ENCODE data around the gene INSYN2B. TPM values are rescaled to one million over a fixed set of nuclear protein-coding genes. Genes with fewer than 3 reads are reported as not detected.

The INSYN2B gene
- total and polyA plus RNA-seq, 2 experiments from 2014 or later, result not detected

- no peaks in the 10 kb centered on the region for H3K9me2 ChIP-seq (ENCODE audit: insufficient read depth)
- no peak for TF ChIP-seq JUNB (IDR thresholded peaks at IDR 0.05; ENCODE audit: unreplicated experiment)
- TF ChIP-seq ZNF331 (CRISPR knock-in tag; IDR thresholded peaks at IDR 0.05; ENCODE audit: low read depth), result no peak
- TF ChIP-seq STAT1 (IDR thresholded peaks at IDR 0.05; ENCODE audit: unreplicated experiment), result no peak
- TF ChIP-seq CREB1 (CRISPR knock-in tag; IDR thresholded peaks at IDR 0.05; ENCODE audit: low read depth), result no peak
- TF ChIP-seq, protein P1, sequence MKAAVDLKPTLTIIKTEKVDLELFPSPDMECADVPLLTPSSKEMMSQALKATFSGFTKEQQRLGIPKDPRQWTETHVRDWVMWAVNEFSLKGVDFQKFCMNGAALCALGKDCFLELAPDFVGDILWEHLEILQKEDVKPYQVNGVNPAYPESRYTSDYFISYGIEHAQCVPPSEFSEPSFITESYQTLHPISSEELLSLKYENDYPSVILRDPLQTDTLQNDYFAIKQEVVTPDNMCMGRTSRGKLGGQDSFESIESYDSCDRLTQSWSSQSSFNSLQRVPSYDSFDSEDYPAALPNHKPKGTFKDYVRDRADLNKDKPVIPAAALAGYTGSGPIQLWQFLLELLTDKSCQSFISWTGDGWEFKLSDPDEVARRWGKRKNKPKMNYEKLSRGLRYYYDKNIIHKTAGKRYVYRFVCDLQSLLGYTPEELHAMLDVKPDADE (IDR thresholded peaks at IDR 0.05), result no peak
- TF ChIP-seq POLR2AphosphoS5 (IDR thresholded peaks at IDR 0.05; ENCODE audit: low read depth), result no peak
- TF ChIP-seq, protein P2, sequence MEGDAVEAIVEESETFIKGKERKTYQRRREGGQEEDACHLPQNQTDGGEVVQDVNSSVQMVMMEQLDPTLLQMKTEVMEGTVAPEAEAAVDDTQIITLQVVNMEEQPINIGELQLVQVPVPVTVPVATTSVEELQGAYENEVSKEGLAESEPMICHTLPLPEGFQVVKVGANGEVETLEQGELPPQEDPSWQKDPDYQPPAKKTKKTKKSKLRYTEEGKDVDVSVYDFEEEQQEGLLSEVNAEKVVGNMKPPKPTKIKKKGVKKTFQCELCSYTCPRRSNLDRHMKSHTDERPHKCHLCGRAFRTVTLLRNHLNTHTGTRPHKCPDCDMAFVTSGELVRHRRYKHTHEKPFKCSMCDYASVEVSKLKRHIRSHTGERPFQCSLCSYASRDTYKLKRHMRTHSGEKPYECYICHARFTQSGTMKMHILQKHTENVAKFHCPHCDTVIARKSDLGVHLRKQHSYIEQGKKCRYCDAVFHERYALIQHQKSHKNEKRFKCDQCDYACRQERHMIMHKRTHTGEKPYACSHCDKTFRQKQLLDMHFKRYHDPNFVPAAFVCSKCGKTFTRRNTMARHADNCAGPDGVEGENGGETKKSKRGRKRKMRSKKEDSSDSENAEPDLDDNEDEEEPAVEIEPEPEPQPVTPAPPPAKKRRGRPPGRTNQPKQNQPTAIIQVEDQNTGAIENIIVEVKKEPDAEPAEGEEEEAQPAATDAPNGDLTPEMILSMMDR (conservative IDR thresholded peaks at IDR 0.05; ENCODE audit: low read depth in 2 of 2), result no peak
- no peak for TF ChIP-seq ZNF462 (CRISPR knock-in tag; IDR thresholded peaks at IDR 0.05)
- TF ChIP-seq ZNF114 (CRISPR knock-in tag; IDR thresholded peaks at IDR 0.05), result no peak
- TF ChIP-seq NANOG (IDR thresholded peaks at IDR 0.05; ENCODE audit: borderline replicate concordance), result no peak
- TF ChIP-seq EZH2phosphoT487 (IDR thresholded peaks at IDR 0.05; ENCODE audit: unreplicated experiment), result no peak
- TF ChIP-seq EZH2 (IDR thresholded peaks at IDR 0.05; ENCODE audit: low read depth, unreplicated experiment), result no peak
- TF ChIP-seq, protein P3, sequence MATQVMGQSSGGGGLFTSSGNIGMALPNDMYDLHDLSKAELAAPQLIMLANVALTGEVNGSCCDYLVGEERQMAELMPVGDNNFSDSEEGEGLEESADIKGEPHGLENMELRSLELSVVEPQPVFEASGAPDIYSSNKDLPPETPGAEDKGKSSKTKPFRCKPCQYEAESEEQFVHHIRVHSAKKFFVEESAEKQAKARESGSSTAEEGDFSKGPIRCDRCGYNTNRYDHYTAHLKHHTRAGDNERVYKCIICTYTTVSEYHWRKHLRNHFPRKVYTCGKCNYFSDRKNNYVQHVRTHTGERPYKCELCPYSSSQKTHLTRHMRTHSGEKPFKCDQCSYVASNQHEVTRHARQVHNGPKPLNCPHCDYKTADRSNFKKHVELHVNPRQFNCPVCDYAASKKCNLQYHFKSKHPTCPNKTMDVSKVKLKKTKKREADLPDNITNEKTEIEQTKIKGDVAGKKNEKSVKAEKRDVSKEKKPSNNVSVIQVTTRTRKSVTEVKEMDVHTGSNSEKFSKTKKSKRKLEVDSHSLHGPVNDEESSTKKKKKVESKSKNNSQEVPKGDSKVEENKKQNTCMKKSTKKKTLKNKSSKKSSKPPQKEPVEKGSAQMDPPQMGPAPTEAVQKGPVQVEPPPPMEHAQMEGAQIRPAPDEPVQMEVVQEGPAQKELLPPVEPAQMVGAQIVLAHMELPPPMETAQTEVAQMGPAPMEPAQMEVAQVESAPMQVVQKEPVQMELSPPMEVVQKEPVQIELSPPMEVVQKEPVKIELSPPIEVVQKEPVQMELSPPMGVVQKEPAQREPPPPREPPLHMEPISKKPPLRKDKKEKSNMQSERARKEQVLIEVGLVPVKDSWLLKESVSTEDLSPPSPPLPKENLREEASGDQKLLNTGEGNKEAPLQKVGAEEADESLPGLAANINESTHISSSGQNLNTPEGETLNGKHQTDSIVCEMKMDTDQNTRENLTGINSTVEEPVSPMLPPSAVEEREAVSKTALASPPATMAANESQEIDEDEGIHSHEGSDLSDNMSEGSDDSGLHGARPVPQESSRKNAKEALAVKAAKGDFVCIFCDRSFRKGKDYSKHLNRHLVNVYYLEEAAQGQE (IDR thresholded peaks at IDR 0.05; ENCODE audit: unreplicated experiment), result no peak
- no peak overlapping the region for H2AFZ ChIP-seq
- DNase-seq (ENCODE audit: low spot score) (no peak), ATAC-seq (no peak)
- no peaks in the 10 kb centered on the region for H3K36me3 Mint-ChIP-seq (ENCODE audit: low read depth)
- no peak overlapping the region for H3K27ac ChIP-seq (ENCODE audit: low read depth)
- peaks cover 13% of the 10 kb centered on the region; the same call in 2 of the 3 replicates for H3K4me1 Mint-ChIP-seq
- no peaks in the 10 kb centered on the region for H3K36me3 ChIP-seq (ENCODE audit: insufficient read depth)
- H3K79me2 ChIP-seq (replicated peaks; ENCODE audit: insufficient read depth), result no peaks in the 10 kb centered on the region
- H3K4me1 ChIP-seq (ENCODE audit: insufficient read depth), result no peaks in the 10 kb centered on the region
- H3F3A ChIP-seq (replicated peaks; ENCODE audit: low read depth), result no peaks in the 10 kb centered on the region
- H3K27me3 ChIP-seq (ENCODE audit: insufficient read depth), result no peaks in the 10 kb centered on the region
- no peaks in the 10 kb centered on the region for H4K20me1 ChIP-seq (replicated peaks; ENCODE audit: insufficient read depth)
- no peak overlapping the region for H3K4me3 ChIP-seq
- H3K9me3 Mint-ChIP-seq, result no peaks in the 10 kb centered on the region
- H3K4me3 Mint-ChIP-seq, result no peak overlapping the region
- H3K27me3 Mint-ChIP-seq (ENCODE audit: insufficient read depth, low read depth, poor library complexity), result no peaks in the 10 kb centered on the region
- no peak overlapping the region for H3K4me2 ChIP-seq
- no peak overlapping the region for H3K27ac Mint-ChIP-seq
Observed at GRCh38 chr5:169933616-169934015, 46.7 kb downstream of the INSYN2B start.
